GM03348 (cell line): ENCODE data around the gene PAIP2.
"Not testable (repeated sequence)": the region's sequence is repeated elsewhere in the genome, so short reads cannot be mapped to it uniquely, and the experiment has no call there.

Experiments
- DNase-seq: peaks from one replicate; pipeline ENCODE4 v3.0.0; 2012; ENCODE audit warnings: low spot score

PAIP2 gene

GRCh38 chr5:139341689-139342422 is at the start of gene PAIP2:
PAIP2 (plus strand) TSS chr5:139341854; CDS start chr5:139363785, 21,931 bp downstream.
- DNase-seq = peak; percentile 96

- DNase-seq = no peak
Measured at GRCh38 chr5:139293202-139293506, 48.5 kb upstream of the PAIP2 start.

GRCh38 chr5:139293507-139294373 is 47.9 kb upstream of the PAIP2 start, which contains the start of gene MATR3:
MATR3 (plus strand) TSS chr5:139293740; CDS start chr5:139307416, 13,676 bp downstream.
- peak; percentile 98 for DNase-seq

DNA sequence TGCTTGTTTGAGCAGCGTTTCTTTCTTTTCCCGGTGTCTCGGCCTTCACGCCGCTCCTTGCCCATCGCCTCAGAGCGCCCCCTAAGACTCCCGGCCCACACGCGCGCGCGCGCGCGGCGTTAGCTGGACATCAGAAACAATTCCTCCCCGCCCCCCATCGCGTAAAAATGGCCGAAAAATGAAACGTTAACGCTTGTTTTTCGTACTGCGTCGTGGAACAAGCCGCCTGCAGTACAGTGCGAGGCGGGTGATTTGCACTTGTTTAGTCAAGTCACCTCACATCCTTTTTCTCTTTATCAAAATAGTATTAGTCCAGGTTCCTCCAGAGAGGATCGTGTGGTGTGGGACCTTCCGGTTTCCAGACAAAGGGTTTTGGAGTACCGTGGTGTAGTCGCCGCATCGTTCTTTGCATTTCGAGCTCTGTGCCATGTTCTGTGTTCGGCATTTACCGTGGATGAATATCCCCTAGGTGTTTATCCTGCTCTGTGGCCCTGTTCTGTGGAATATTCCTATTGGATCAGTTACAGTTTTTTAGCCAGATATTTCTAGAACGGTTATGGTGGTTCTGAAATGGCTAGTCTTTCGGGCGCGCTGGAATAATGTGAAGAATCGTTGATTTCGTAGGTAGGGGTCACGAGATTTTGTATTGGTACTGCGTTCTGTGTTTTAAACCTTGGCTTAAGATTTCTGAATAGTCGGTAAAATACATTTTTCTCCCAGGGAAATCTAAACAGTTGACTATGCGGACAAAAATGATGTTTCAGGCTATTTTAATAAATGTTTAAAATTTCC is 47.1 kb upstream of the PAIP2 start:
- DNase-seq = peak; percentile 79

GRCh38 chr5:139295346-139296057 is 46.2 kb upstream of the PAIP2 start:
- no peak for DNase-seq

DNA sequence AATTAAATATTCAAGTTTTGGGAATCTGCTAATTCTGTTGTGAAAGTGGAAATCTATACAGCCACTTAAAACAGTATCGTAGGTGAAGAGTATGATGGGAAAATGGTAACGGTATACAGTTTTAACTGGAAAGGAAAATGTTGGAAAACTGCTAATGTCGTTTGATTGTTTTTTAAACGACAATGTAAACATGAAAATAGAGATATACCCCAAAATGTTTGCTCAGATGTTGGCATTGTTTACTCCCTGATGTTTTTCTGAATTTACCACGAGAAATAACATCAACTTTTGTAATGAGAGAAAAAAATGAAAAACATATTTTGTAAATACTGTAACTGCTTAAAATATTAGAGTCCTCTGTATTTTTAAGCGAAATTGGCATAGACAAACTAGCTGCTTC is 45.5 kb upstream of the PAIP2 start:
- no peak for DNase-seq

DNA sequence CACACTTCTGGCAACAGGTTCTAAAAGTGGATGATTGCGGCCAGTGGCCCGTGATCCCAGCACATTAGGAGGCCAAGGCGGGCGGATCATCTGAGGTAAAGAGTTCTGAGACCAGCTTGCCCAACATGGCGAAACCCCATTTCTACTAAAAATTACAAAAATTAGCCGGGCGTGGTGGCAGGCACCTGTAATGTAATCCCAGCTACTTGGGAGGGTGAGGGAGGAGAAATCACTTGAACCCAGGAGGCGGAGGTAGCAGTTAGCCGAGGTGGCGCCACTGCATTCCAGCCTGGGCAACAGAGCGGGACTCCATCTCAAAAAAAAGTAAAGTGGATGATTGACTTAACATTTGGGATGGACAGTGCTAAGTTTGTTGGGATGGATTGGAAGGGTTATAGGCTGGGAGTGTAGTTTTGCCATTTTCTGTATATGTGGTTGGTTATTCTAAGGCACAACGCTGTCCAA is 44.8 kb upstream of the PAIP2 start:
- no peak for DNase-seq

DNA sequence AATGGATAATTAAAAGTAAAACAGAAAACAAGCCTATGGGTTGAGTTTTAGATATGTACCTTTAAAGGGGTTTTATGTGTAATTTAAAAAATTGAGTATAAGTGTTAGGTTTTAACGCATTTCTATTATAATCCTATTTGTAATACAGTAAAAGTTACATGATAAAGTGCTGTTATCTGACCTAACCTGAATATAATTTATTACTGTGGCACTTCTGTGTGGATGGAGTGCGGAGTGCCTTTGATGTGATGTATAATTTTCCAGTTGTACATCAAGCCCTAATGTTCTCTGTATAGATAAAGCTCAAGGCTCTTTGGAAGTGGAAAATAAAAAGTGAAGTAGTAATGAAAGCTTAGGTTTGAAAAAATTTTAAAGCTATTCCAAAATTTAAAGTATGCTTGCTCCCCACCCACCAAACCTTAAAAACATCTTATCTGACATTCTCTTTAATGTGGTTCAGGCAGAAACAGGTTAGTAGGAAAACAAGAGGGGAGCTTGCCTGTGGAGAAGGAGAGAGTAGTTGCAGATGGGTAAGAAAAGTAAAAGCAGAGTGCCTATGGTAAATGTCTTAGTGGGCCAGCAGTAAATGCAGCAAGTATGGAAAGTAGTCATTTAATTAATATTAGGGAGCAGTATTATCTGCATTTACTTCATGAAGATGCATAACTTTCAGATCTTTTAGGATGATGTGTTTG is 44.1 kb upstream of the PAIP2 start:
- no peak for DNase-seq

DNA sequence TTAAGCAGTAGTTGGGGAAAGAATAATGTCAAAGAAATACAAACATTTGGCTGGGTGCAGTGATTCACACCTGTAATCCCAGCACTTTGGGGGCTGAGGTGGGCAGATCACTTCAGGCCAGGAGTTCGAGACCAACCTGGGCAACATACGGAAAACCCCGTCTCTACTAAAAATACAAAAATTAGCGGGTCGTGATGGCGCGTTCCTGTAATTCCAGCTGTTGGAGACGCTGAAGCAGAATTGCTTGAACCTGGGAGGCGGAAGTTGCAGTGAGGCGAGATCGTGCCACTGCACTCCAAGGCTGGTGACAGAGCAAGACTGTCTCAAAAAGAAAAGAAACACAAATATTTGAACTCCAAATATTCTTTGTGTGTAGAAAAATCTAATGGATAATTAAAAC is 43.4 kb upstream of the PAIP2 start:
- DNase-seq = no peak

GRCh38 chr5:139299486-139299885 is 42.2 kb upstream of the PAIP2 start:
- DNase-seq = no peak

DNA sequence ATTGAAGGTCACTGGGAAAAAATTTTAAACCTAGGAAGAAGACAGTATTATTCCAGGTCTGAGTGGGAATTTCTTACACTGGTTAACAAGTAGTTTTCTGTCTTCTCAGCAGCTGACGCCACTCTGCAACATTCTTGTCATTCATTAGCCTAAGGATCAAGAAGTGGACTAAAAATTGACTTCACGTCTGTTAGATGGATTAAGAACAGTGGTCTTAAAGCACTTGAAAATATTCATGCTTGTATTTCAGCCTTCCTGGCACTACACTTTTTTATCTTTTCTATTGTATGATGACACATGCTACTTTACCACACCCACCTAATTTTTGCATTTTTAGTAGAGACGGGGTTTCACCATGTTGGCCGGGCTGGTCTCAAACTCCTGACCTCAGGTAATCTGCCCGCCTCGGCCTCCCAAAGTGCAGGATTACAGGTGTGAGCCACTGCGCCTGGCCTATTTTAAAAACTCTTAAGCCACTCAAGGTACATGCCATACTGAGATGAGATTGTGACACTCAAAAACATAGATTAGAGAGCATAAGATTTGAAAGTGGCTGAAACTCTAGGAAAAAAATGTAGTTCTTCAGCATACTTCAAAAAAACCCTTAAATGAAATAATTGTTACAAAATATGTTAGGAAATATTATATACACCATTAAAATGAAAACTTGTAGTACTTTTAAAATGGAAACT is 39.7 kb upstream of the PAIP2 start:
- DNase-seq = no peak

DNA sequence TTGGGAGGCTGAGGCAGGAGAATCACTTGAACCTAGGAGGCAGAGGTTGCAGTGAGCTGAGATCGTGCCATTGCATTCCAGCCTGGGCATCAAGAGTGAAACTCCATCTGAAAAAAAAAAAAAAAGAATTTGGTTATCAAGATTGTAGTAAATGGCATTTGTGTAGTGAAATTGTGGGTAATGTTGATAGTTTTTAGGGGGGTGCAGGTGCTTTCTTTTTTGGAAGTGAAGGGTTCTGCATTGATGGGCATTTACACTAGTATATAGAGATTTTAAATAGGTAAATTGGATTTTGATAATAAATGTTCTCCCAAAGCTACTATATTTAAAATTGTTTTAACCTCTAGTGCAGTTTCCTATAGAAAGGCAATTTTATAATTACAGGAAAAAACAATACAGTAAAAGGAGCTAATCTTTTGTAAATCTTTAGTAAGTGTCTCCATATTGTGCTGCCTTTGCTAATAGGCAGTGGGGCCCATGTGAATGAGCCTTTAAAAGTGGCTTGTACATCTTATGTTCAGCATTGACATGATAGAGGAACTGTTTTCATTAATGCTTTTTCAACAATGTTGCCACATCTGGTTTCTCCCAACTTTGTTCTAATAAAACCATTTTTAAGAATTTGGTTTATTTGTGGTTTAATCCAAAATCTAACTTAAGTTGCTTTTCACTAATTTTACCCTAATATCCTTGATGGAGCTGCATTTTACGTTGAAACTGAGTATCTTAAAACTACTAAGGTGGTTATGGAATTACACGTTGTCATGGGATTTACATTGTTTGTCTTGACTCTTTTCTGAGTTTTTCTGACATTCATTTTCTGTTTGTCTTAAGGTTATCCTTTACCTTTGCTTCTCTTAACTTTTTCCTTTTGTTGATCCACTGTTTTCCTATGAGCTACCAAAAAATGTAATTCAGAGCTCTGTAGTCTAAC is 37.0 kb upstream of the PAIP2 start:
- no peak for DNase-seq

GRCh38 chr5:139306197-139306596 is 35.5 kb upstream of the PAIP2 start:
- no peak for DNase-seq

- no peak for DNase-seq
Measured at GRCh38 chr5:139306628-139307379, 34.9 kb upstream of the PAIP2 start.

- no peak for DNase-seq
Measured at GRCh38 chr5:139308797-139309196, 32.9 kb upstream of the PAIP2 start.

GRCh38 chr5:139310715-139311186 is 30.9 kb upstream of the PAIP2 start:
- not testable (repeated sequence) for DNase-seq

DNA sequence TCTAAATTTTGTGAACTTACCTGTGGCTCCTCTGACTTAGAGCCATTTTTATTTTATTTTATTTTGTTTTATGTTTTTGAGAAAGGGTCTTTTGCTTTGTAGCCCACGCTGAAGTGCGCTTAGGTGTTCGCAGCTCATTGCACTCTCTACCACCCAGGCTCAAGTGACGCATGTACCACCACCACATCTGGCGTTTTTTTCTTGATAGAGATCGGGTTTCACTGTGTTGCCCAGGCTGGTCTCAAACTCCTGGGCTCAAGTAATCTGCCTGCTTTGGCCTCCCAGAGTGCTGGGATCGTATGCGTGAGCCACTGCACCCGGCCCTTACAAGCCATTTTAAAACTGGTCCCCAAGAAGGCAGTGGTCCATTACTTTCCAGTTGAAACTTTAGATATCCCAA is 29.6 kb upstream of the PAIP2 start:
- no peak for DNase-seq

- DNase-seq = no peak
Measured at GRCh38 chr5:139314276-139314675, 27.4 kb upstream of the PAIP2 start.
